Endothelial cell of umbilical vein (primary cell): Measurements from ENCODE around the gene CFL2. TPM values are rescaled to one million over a fixed set of nuclear protein-coding genes. Genes with fewer than 3 reads are reported as not detected.

ENCODE experiments used
- BruUV-seq: library from RNA; stranded (reverse); fragments of 400-500 nt; replicated peaks from 2 replicates; lab custom pipeline; 2021; lab: Mats Ljungman, UMichigan
- CTCF ChIA-PET: fragments of 300-600, 350-600 bp; sonication (Branson Sonifier 250); formaldehyde crosslinking; loops from one replicate; lab custom pipeline; 2021; ENCODE audit warnings: antibody characterized with exemption, inconsistent platforms; lab: Charles Lee
- POLR2A ChIA-PET: fragments of 300-600, 350-600 bp; sonication (Branson Sonifier 250); formaldehyde crosslinking; loops from one replicate; lab custom pipeline; 2021; ENCODE audit warnings: antibody characterized with exemption, inconsistent platforms; lab: Charles Lee
- DNase-seq: peaks from one replicate; pipeline ENCODE4 v3.0.0-alpha.2; 2011; ENCODE audit warnings: low read depth, low spot score
- FAIRE-seq: peaks from 2 replicates; lab custom pipeline; 2011; peaks lifted over from hg19 to GRCh38; lab: Jason Lieb, UNC
- H2AFZ ChIP-seq: 2 replicates; pipeline ENCODE4 v1.6.0; 2012; ENCODE audit warnings: low read depth, low read length, control low read depth, inconsistent platforms
- H3K27ac ChIP-seq: 2 replicates; pipeline ENCODE4 v1.5.1; 2011; ENCODE audit warnings: low read depth, mild to moderate bottlenecking, control low read depth, low read length, moderate library complexity; ENCODE audit not compliant: insufficient read depth
- H3K27me3 ChIP-seq, 2 experiments: 2 replicates each; pipeline versions ENCODE4 v1.6.0 to v1.6.1; 2011; ENCODE audit warnings: low read length in 2 of 2, mixed read lengths in 1 of 2; ENCODE audit not compliant: control insufficient read depth in 2 of 2, insufficient read depth in 2 of 2
- H3K36me3 ChIP-seq, 2 experiments: 2 replicates in 1 of 2; 3 replicates in 1 of 2; pipeline ENCODE4 v1.5.1; 2011; ENCODE audit warnings: low read length in 2 of 2, mild to moderate bottlenecking in 1 of 2, moderate library complexity in 1 of 2; ENCODE audit not compliant: control insufficient read depth in 2 of 2, insufficient read depth in 2 of 2; ENCODE audit errors: extremely low read depth in 1 of 2
- H3K4me1 ChIP-seq: 3 replicates; pipeline ENCODE4 v1.5.1; 2011; ENCODE audit warnings: mild to moderate bottlenecking, low read length; ENCODE audit not compliant: control insufficient read depth, insufficient read depth; ENCODE audit errors: extremely low read depth
- H3K4me2 ChIP-seq: 2 replicates; pipeline ENCODE4 v1.6.1; 2011; ENCODE audit warnings: low read length, control low read depth, mixed read lengths; ENCODE audit not compliant: insufficient read depth
- H3K4me3 ChIP-seq, 3 experiments: fragments of 200-600 bp in 1 of 3; sonication (generic), shearing (Covaris generic) in 1 of 3; replicated peaks in 1 of 3; 2 replicates each; pipeline ENCODE4 v1.5.1; 2011 to 2016; ENCODE audit warnings: control low read depth in 3 of 3, low read length in 3 of 3, mild to moderate bottlenecking in 2 of 3, inconsistent platforms in 1 of 3, low read depth in 1 of 3, moderate library complexity in 1 of 3; ENCODE audit not compliant: insufficient read depth in 1 of 3
- H3K79me2 ChIP-seq: 2 replicates; pipeline ENCODE4 v1.6.0; 2012; ENCODE audit warnings: low read length, inconsistent platforms; ENCODE audit not compliant: control insufficient read depth, insufficient read depth
- H3K9ac ChIP-seq: replicated peaks from 2 replicates; pipeline ENCODE3; 2011; ENCODE audit warnings: low read length, control low read depth; ENCODE audit not compliant: insufficient read depth; ENCODE audit errors: extremely low read depth
- H3K9me1 ChIP-seq: replicated peaks from 3 replicates; pipeline ENCODE4 v1.6.0; 2011; ENCODE audit warnings: mild to moderate bottlenecking, low read length; ENCODE audit not compliant: control insufficient read depth, insufficient read depth; ENCODE audit errors: extremely low read depth
- H3K9me3 ChIP-seq: replicated peaks from 2 replicates; pipeline ENCODE4 v1.5.1; 2012; ENCODE audit warnings: low read length, inconsistent platforms; ENCODE audit not compliant: control insufficient read depth, insufficient read depth
- H4K20me1 ChIP-seq: replicated peaks from 2 replicates; pipeline ENCODE3; 2011; ENCODE audit warnings: mild to moderate bottlenecking, low read length; ENCODE audit not compliant: control insufficient read depth, insufficient read depth; ENCODE audit errors: extremely low read depth
- CTCF ChIP-seq, 2 donors: IDR thresholded peaks; 1 replicate in 1 of 2; 2 replicates in 1 of 2; pipeline ENCODE4 v1.5.1; 2011; ENCODE audit warnings: low read length in 2 of 2, mild to moderate bottlenecking in 2 of 2, moderate library complexity in 2 of 2, control low read depth in 1 of 2, inconsistent platforms in 1 of 2, low read depth in 1 of 2; ENCODE audit not compliant: insufficient read depth in 1 of 2; ENCODE audit errors: extremely low read depth in 1 of 2
- EZH2 ChIP-seq: IDR thresholded peaks from 2 replicates; pipeline ENCODE4 v1.6.1; 2012; ENCODE audit warnings: borderline replicate concordance, low read depth, mild to moderate bottlenecking, moderate library complexity, low read length, inconsistent platforms; ENCODE audit not compliant: severe bottlenecking
- FOS ChIP-seq: IDR thresholded peaks from 2 replicates; pipeline ENCODE4 v1.6.1; 2011; ENCODE audit warnings: mild to moderate bottlenecking, low read length, moderate library complexity, borderline replicate concordance; ENCODE audit not compliant: insufficient read depth
- GATA2 ChIP-seq: IDR thresholded peaks from 2 replicates; pipeline ENCODE4 v1.7.0; 2011; ENCODE audit warnings: low read depth, mild to moderate bottlenecking, moderate library complexity, mixed read lengths, low read length; ENCODE audit not compliant: insufficient read length, insufficient read depth
- JUN ChIP-seq: IDR thresholded peaks from 2 replicates; pipeline ENCODE4 v1.6.1; 2011; ENCODE audit warnings: borderline replicate concordance, low read depth; ENCODE audit not compliant: insufficient read length, insufficient read depth
- MYC ChIP-seq: IDR thresholded peaks from one replicate; pipeline ENCODE4 v1.6.1; 2011; ENCODE audit warnings: mild to moderate bottlenecking, low read depth, low read length
- POLR2A ChIP-seq: IDR thresholded peaks from 2 replicates; pipeline ENCODE4 v1.6.1; 2012; ENCODE audit warnings: low read depth, mild to moderate bottlenecking, control low read depth, low read length
- POLR2AphosphoS5 ChIP-seq: IDR thresholded peaks from 2 replicates; pipeline ENCODE4 v1.6.1; 2012; ENCODE audit warnings: low read depth, mild to moderate bottlenecking, control low read depth, low read length, moderate library complexity; ENCODE audit not compliant: insufficient read depth
- dilution Hi-C: fragments of 300-500 bp; cut with MboI; formaldehyde crosslinking; loops from one replicate; pipeline ENCODE4 v1.15.0; 2019; ENCODE audit warnings: low sequenced_read_pairs; ENCODE audit not compliant: extremely low pct_ligation_motif_present
- intact Hi-C: fragments of 100-400 bp; cut with micrococcal nuclease; formaldehyde crosslinking; loops from one replicate; pipeline ENCODE4 v1.10.0; 2022
- polyA plus RNA-seq, 4 experiments: library from polyadenylated mRNA; depleted of rRNA in 3 of 4; stranded (reverse) in 3 of 4; unstranded in 1 of 4; fragments of >200 nt; gene quantifications; 2 replicates each; pipeline versions ENCODE4 v1.2.1 to v1.2.3, GENCODE V29; 2011 to 2012; ENCODE audit warnings: missing spikeins in 1 of 4
- total RNA-seq: library from RNA; stranded (reverse); gene quantifications from 2 replicates; pipeline ENCODE4 v1.2.3, GENCODE V29; 2021
- TF ChIP-seq, protein P1 (sequence below): IDR thresholded peaks from 2 replicates; pipeline ENCODE4 v1.6.1; 2011; ENCODE audit not compliant: insufficient read depth, insufficient read length

CFL2 gene
- total and polyA plus RNA-seq, 2 donors (not counting 3 experiments of a cell fraction or from before 2014, with no cell fraction given) = 42.8 to 98.1 TPM

- FAIRE-seq (no peak), DNase-seq (peak; percentile 39)
- TF ChIP-seq, protein P1, sequence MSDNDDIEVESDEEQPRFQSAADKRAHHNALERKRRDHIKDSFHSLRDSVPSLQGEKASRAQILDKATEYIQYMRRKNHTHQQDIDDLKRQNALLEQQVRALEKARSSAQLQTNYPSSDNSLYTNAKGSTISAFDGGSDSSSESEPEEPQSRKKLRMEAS = no peak
- H3K9ac ChIP-seq = no peak overlapping the region
- H3K9me3 ChIP-seq = no peaks in the 10 kb centered on the region
- peaks cover 2% of the 10 kb centered on the region for H3K9me1 ChIP-seq
- no peak overlapping the region for H3K4me2 ChIP-seq
- no peaks in the 10 kb centered on the region for H4K20me1 ChIP-seq
- H3K4me3 ChIP-seq = no peak overlapping the region
- dilution Hi-C loops = no loop called here
- H3K27ac ChIP-seq = peak overlapping the region; percentile 11
- intact Hi-C loops = loop anchor here (1.0 kb wide), 1 partner anchor 20 kb away; no protein-coding TSS in a partner anchor
- ChIA-PET CTCF (interaction anchor here (0.8 to 3.8 kb wide), 2 partner anchors 10 to 22 kb away, joined by 5 to 40 read pairs; no protein-coding TSS in a partner anchor), POLR2A (interaction anchor here (0.7 kb wide), 1 partner anchor 13 kb away, joined by 3 read pairs; no protein-coding TSS in a partner anchor)
- peaks cover 19% of the 10 kb centered on the region for H3K4me1 ChIP-seq
- H3K79me2 ChIP-seq = no peaks in the 10 kb centered on the region
- no peak overlapping the region for H2AFZ ChIP-seq
- no TSS peak for BruUV-seq
- H3K36me3 ChIP-seq = no peaks in the 10 kb centered on the region
- no peaks in the 10 kb centered on the region for H3K27me3 ChIP-seq
Measured at GRCh38 chr14:34701808-34702207, 12.6 kb downstream of the CFL2 start.

DNA sequence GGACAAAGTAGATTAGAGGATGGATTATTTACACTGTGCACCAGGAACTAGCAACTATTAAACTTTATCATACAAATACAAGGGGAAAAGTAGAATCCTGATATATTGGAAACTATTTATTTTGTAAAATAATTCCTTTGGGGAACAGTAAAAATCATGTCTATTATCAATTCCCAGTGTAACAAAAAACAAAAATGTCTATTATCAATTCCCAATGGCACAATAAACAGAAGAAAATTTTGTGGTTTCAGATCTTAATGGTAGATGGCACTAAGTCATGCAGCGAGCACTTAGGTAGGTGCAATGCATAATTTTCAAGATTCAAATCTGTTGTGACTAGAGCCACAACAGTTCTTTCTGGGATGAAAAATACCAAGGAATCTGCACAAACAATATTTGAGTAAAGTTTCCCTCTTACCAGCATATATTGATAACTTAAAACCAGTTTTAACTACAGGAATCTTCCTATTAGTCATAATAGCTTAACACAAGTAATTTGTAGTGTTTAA is 13.7 kb downstream of the CFL2 start:
- POLR2A ChIA-PET = interaction anchor here (0.7 kb wide), 1 partner anchor 375 kb away, joined by 3 read pairs; no protein-coding TSS in a partner anchor
- DNase-seq (no peak), FAIRE-seq (no peak)
- intact Hi-C loops = no loop called here
- Histone ChIP-seq H3K9ac (no peak overlapping the region), H2AFZ (no peak overlapping the region), H3K79me2 (no peaks in the 10 kb centered on the region), H3K27ac (peak overlapping the region; percentile 80), H3K4me1 (peaks cover 19% of the 10 kb centered on the region), H3K9me3 (no peaks in the 10 kb centered on the region), H4K20me1 (no peaks in the 10 kb centered on the region), H3K36me3 (no peaks in the 10 kb centered on the region), H3K27me3 (no peaks in the 10 kb centered on the region), H3K9me1 (peaks cover 2% of the 10 kb centered on the region), H3K4me3 (no peak overlapping the region), H3K4me2 (peak overlapping the region; percentile 71)
- dilution Hi-C loops = no loop called here
- CTCF ChIA-PET = interaction anchor here (1.4 to 3.8 kb wide), 7 partner anchors 9 to 23 kb away, joined by 4 to 40 read pairs (median 6); partner anchors contain the start of gene CFL2
- TF ChIP-seq CTCF (IDR thresholded peaks at IDR 0.05; ENCODE audit: extremely low read depth in 1 of 2, insufficient read depth in 1 of 2, low read depth in 1 of 2, low read length in 2 of 2) = no peak
- no peak for TF ChIP-seq POLR2A
- no peak for TF ChIP-seq GATA2
- TF ChIP-seq JUN = no peak
- no peak for TF ChIP-seq FOS
- TF ChIP-seq MYC = no peak
- no peak for TF ChIP-seq EZH2
- TF ChIP-seq POLR2AphosphoS5 = no peak
- TF ChIP-seq, protein P1 = no peak
- BruUV-seq = no TSS peak
